ENCODE data around the gene PALLD.

PALLD gene

DNA sequence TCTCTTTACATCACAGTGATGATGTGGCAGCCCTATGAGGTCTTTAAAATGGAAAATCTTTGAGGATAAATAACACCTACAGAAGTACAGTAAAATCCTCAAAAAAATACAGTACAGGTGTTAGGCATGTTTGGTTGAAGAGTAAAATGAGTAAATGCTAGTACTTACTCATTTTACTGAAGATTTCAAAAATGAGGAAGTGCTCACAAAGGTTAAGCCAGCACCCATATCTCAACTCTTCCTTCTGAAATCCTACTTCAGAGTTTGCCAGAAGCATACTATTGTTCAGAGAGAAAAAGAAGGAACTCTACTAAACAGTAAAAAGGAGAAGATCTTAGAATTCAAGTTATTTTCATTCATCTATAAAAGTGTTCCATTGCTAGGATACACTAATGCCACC is 382.3 kb downstream of the PALLD start:
- no peak overlapping the region for H3K4me3 ChIP-seq (ENCODE audit: low read length)
- TF ChIP-seq, protein P1, sequence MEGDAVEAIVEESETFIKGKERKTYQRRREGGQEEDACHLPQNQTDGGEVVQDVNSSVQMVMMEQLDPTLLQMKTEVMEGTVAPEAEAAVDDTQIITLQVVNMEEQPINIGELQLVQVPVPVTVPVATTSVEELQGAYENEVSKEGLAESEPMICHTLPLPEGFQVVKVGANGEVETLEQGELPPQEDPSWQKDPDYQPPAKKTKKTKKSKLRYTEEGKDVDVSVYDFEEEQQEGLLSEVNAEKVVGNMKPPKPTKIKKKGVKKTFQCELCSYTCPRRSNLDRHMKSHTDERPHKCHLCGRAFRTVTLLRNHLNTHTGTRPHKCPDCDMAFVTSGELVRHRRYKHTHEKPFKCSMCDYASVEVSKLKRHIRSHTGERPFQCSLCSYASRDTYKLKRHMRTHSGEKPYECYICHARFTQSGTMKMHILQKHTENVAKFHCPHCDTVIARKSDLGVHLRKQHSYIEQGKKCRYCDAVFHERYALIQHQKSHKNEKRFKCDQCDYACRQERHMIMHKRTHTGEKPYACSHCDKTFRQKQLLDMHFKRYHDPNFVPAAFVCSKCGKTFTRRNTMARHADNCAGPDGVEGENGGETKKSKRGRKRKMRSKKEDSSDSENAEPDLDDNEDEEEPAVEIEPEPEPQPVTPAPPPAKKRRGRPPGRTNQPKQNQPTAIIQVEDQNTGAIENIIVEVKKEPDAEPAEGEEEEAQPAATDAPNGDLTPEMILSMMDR (conservative IDR thresholded peaks at IDR 0.05; ENCODE audit: low read depth, low read length) = no peak
- DNase-seq (ENCODE audit: low read depth) = no peak

DNA sequence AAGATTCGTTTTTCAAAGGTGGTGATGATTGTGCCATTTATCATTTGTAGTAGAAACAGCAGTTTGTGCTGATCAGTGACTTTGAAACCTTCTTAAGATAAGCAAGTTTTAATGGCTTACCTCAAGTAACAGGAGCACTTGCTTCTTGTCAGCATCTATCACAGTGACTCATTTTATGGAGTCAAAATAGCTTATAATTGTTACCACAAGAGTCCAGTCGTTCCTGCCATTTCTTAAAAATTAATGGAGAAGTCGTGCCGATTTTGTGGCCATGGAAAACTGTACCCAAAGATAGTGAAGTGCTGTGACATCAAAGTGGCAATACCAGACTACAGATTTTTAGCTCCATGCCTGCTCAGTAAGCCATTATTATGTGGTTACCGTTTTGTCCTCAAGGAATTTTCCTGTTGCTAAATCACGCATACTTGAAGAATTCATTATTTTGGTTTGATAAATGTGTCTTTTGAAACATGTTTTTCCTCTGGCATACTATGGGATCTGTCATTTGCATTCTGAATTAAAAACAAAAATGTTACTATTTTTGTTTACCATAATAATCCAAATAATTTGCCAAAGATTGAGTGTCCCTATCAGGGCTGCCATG is 383.3 kb downstream of the PALLD start:
- H3K4me3 ChIP-seq (ENCODE audit: low read length) = no peak overlapping the region
- no peak for DNase-seq (ENCODE audit: low read depth)
- TF ChIP-seq, protein P1 (conservative IDR thresholded peaks at IDR 0.05; ENCODE audit: low read depth, low read length) = no peak

DNA sequence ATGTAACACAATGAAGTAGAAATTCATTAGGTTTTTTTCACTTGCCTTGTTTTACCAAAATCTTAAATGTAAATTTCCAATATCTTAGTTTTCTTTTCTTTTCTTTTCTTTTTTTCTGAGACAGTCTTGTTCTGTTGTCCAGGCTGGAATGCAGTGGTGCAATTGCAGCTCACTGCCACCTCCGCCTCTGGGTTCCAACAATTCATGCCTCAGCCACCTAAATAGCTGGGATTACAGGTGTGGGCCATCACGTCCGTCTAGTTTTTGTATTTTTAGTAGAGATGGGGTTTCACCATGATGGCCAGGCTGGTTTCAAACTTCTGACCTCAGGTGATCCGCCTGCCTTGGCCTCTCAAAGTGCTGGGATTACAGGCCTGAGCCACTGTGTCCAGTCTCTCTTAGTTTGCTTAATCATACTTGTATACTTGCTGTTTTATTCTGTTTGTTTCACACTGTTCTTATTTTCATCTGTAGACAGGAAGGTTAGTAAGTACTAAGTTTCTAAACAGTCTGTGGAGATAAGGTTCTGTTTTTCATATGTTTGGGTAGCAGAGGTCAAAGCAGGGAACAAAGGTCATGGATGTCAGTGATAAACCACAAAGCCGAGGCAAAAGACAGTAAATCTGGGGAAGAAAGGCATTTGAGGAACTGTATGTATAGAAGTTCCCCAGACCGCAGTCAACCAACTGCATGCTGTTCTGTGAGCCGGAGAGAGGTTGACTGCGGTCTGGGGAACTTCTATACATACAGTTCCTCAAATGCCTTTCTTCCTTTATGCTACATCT is 384.2 kb downstream of the PALLD start:
- no peak overlapping the region for H3K4me3 ChIP-seq (ENCODE audit: low read length)
- TF ChIP-seq, protein P1 (conservative IDR thresholded peaks at IDR 0.05; ENCODE audit: low read depth, low read length) = no peak

DNA sequence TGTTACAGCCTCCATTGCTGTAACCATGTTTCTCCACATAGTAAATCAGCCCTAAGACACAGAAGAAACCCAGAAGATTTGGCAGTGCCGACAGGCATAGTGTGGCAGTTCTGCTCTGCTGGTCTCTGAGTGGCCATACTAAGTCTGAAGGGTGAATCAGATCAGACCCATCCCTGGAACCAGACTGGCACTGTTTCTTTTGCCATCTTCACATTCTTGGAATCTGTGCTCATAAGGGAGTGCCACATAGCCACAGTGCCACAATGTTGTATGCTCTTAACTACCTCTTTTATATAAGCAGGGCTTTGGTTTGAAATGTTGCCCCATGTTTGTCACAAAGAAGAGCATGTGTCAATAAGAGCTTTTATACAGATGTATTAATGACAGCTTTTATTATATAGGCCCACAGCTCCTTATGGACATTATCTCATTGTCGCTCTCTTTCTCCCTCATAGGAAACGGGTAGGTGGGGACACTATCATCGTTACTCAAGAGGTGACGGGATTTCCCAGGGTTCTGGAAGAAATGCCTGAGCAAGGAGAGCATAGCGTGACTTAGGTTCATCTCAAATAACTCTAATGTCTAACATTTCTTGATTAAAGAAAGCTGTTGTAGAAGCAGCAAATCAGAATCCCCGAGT is 385.0 kb downstream of the PALLD start:
- H3K4me3 ChIP-seq (ENCODE audit: low read length) = no peak overlapping the region
- TF ChIP-seq, protein P1 (conservative IDR thresholded peaks at IDR 0.05; ENCODE audit: low read depth, low read length) = no peak
- no peak for DNase-seq (ENCODE audit: low read depth)

More for the DNA sequence above, 384.2 kb downstream of the PALLD start:
- no peak for DNase-seq (ENCODE audit: low read depth)

DNA sequence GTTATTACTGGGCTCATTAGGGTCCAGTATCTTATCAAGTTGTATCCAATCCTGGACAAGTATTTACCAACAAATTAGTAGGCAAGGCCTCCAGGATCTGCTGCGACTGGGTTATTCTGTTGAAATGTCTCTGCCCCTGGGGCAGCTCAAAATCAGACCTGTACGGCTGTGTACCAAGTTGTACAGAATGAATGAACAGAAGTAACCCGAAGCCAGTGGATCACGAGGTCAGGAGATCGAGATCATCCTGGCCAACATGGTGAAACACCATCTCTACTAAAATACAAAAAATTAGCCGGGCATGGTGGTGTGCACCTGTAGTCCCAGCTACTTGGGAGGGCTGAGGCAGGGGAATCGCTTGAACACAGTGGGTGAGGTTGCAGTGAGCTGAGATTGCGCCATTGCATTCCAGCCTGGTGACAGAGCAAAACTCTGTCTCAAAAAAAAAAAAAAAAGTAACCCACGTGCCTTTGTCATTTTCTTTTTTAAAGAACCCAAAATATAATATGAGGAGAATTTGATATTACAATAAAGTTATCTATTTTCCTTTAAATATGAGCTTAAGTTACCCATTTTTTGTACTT is 385.9 kb downstream of the PALLD start:
- no peak for DNase-seq (ENCODE audit: low read depth)
- TF ChIP-seq, protein P1 (conservative IDR thresholded peaks at IDR 0.05; ENCODE audit: low read depth, low read length) = no peak

DNA sequence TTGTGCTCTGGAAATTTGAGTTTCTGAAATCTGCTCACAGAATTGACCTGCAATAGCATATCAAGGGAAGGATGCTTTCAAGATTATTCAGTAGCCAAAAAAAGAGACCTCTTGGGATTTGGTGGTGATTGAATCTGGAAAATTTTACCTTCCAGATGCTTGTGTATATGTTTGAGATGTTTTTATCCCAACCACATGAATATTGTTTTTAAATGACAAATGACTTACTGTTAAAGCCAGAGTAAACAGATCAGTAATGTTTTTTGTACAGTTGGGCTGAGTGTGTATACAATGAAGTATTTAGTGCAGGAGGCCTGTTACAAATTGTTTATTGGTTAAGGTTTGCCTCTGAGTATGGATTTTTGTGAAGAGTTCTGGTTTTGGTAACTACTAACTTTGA is 386.7 kb downstream of the PALLD start:
- no peak overlapping the region for H3K4me3 ChIP-seq (ENCODE audit: low read length)
- DNase-seq (ENCODE audit: low read depth) = no peak
- TF ChIP-seq, protein P1 (conservative IDR thresholded peaks at IDR 0.05; ENCODE audit: low read depth, low read length) = no peak

More for the DNA sequence above, 385.9 kb downstream of the PALLD start:
- H3K4me3 ChIP-seq (ENCODE audit: low read length) = no peak overlapping the region

All from retinal pigment epithelial cell (primary cell).